ENCODE results near the gene GASK1A.

DNA sequence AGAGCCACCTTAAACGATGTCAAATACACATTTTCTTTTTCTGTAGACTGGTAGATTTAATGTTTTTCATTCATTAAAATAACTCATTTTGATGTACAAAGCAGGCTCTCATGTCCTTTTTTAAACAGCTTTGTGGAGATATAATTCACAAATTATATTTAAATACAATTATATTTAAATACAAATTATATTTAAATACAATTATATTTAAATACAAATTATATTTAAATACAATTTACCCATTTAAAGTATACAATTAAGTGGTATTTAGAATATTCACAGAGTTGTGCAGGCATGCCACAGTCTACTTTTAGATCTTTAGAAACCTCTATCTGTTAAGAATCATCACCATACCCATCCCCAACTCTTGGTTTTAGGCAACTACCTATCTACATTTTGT is 36.4 kb upstream of the GASK1A start:
- TF ChIP-seq, protein P1, sequence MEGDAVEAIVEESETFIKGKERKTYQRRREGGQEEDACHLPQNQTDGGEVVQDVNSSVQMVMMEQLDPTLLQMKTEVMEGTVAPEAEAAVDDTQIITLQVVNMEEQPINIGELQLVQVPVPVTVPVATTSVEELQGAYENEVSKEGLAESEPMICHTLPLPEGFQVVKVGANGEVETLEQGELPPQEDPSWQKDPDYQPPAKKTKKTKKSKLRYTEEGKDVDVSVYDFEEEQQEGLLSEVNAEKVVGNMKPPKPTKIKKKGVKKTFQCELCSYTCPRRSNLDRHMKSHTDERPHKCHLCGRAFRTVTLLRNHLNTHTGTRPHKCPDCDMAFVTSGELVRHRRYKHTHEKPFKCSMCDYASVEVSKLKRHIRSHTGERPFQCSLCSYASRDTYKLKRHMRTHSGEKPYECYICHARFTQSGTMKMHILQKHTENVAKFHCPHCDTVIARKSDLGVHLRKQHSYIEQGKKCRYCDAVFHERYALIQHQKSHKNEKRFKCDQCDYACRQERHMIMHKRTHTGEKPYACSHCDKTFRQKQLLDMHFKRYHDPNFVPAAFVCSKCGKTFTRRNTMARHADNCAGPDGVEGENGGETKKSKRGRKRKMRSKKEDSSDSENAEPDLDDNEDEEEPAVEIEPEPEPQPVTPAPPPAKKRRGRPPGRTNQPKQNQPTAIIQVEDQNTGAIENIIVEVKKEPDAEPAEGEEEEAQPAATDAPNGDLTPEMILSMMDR (IDR thresholded peaks at IDR 0.05; ENCODE audit: borderline replicate concordance, extremely low read depth, low read length, poor library complexity, severe bottlenecking), result no peak
- no peak for TF ChIP-seq EZH2 (IDR thresholded peaks at IDR 0.05; ENCODE audit: borderline replicate concordance, low read depth, low read length, severe bottlenecking)
